ENCODE measurements around the gene RER1. TPM values are rescaled to one million over a fixed set of nuclear protein-coding genes. Genes with fewer than 3 reads are reported as not detected.

The RER1 gene
- total RNA-seq, 1 donor from 2014 or later, result 163 TPM

GRCh38 chr1:2353551-2354438, 37.8 kb upstream of the RER1 start:
- no peak for ATAC-seq
- DNase-seq (ENCODE audit: low spot score), result no peak

- ATAC-seq (no peak), DNase-seq (ENCODE audit: low spot score) (no peak)
Observed at GRCh38 chr1:2354511-2355372, 36.9 kb upstream of the RER1 start.

- no peak for DNase-seq (ENCODE audit: low spot score)
- ATAC-seq, result no peak
Observed at GRCh38 chr1:2355373-2356261, 36.0 kb upstream of the RER1 start.

DNA sequence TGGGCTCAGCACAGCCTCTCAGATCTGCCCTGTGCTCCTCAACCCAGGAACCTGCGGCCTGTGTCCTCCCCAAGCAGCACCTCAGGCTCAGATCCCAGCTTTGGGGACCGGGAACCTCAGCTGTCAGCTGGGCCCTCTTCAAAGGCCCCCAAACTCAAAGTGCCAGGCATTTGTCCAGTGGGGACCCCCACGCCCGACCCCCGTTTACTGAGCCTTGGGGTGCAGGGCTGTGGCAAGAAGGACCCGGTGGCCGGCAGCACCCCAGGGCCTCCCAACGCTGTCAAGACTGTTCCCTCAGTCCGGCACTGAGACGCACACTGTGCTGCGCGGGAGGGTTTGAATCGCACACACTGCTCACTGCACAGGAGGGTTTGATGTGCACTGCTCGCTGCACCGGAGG, 35.2 kb upstream of the RER1 start:
- no peak for ATAC-seq
- DNase-seq (ENCODE audit: low spot score), result no peak

- DNase-seq (ENCODE audit: low spot score) (no peak), ATAC-seq (no peak)
Observed at GRCh38 chr1:2356911-2357845, 34.5 kb upstream of the RER1 start.

DNA sequence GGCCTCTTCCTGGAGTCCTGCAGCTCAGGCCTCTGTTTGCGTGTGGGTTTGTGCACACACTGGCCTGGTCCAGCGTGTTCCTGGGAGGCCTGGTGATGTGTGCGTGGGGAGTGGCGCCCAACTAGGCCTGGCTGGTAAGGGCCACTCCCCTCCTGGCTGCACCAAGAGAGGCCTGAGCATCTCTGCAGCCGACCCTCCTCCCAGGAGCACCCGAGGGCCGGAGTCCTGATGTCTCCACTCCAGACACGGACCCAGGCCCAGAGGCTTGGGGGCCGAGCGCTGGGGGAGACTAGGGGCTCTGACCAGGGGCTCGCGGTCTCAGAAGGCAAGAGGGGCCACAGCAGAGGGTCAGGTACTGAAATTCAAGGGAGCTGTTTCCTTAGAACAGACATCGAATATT, 33.6 kb upstream of the RER1 start:
- no peak for DNase-seq (ENCODE audit: low spot score)
- no peak for ATAC-seq

GRCh38 chr1:2358651-2359640, 32.7 kb upstream of the RER1 start:
- ATAC-seq, result no peak
- DNase-seq (ENCODE audit: low spot score), result no peak

- no peak for ATAC-seq
- DNase-seq (ENCODE audit: low spot score), result no peak
Observed at GRCh38 chr1:2360588-2361364, 30.9 kb upstream of the RER1 start.

DNA sequence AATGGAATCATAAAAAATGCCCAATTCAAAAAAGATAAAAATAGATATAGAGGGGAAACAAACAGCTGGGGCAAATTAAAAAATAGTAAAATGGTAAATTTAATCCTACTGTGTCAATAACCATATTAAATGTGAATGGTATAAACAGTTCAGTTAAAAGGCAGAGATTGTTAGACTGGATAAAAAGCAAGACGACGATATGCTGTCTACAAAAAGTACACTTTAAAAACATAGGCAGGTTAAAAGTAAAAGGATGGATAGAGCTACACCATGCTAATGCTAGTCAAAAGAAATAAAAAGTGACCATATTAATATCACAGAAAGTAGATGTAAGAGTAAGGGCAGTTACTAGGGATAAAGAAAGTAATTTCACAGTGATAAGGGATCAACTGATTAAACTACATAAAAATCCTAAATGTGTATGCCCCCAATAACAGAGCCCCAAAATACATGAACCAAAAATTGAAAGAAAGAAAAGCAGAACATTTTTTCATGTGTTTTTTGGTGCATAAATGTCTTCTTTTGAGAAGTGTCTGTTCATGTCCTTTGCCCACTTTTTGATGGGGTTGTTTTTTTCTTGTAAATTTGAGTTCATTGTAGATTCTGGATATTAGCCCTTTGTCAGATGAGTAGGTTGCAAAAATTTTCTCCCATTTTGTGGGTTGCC, 27.7 kb upstream of the RER1 start:
- DNase-seq (ENCODE audit: low spot score) (no peak), ATAC-seq (no peak)

DNA sequence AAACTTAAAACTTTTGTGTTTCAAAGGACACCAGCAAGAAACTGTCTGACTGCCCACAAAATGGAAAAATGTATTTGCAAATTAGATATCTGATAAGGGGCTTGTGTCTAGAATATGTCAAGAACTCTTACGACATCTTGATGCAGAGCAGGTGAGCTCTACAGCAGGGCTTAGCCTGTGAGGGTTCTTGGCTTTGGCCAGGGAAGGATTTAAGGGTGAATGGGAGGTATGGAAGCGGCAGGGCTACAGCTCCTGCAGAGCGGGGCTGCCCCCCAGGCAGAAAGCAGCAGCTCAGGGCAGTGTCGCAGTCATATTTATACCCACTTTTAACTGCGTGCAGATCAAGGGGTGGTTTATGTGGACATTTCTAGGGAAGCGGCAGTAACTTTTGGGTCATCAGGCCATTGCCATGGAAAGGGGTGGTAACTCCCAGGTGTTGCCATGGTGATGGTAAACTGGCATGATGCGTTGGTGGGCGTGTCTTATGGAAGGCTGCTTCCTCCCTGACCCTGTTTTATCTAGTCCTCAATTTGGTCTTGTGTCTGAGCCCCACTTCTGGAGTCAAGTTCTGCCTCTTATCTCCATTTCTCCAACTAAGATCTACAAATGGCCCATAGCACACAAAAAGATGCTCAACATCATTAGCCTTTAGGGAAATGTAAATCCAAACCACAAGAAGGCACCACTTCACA, 23.4 kb upstream of the RER1 start:
- no peak for DNase-seq (ENCODE audit: low spot score)
- ATAC-seq, result no peak

DNA sequence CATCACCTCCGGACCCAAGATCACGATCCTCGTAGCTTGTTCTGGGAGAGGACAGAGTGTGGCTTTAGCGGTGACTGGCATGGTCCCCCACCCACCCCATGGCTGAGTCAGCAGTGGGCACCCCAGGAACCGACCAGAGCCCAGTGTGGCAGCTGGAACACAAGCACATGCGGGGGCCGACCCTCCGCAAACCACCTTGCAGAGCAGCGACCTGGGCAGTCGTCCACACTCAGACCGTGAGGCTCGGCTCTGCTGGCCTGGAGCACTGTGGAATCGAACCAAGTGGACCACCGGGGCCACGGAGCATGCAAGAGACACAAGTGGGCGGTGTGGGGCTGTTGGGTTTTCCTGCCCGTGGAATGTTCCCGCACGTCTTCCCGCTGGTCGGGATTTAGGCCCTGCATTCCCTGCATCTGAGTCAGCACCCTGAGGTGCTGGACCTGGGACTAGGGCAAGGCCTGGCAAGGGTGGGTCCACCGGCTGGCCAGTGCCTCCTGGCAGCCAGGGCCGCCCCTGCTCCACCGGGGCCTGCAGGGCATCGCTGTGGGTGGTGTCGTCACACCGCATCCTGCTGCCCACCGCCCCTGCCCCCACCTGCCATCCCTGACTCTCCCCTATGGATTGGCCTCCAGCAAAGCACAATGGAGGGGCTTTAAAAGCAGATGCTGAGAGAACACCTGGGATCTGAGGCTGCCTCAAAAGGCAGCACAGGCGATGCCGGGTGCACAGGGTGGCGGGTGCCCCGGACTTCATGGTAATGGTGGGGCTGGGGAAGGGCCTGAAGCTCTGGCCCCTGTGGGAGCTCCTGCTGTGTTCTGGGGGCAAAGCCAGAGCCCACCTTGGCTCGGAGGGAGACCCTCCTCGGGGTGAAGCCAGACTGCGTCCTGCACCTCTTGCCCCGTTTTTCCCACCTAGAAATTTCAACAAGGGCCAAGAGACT, 18.8 kb upstream of the RER1 start:
- DNase-seq (ENCODE audit: low spot score), result no peak

GRCh38 chr1:2373551-2374251, 17.9 kb upstream of the RER1 start:
- DNase-seq (ENCODE audit: low spot score) (no peak), ATAC-seq (no peak)

More for the DNA sequence above, 18.8 kb upstream of the RER1 start:
- ATAC-seq, result no peak

DNA sequence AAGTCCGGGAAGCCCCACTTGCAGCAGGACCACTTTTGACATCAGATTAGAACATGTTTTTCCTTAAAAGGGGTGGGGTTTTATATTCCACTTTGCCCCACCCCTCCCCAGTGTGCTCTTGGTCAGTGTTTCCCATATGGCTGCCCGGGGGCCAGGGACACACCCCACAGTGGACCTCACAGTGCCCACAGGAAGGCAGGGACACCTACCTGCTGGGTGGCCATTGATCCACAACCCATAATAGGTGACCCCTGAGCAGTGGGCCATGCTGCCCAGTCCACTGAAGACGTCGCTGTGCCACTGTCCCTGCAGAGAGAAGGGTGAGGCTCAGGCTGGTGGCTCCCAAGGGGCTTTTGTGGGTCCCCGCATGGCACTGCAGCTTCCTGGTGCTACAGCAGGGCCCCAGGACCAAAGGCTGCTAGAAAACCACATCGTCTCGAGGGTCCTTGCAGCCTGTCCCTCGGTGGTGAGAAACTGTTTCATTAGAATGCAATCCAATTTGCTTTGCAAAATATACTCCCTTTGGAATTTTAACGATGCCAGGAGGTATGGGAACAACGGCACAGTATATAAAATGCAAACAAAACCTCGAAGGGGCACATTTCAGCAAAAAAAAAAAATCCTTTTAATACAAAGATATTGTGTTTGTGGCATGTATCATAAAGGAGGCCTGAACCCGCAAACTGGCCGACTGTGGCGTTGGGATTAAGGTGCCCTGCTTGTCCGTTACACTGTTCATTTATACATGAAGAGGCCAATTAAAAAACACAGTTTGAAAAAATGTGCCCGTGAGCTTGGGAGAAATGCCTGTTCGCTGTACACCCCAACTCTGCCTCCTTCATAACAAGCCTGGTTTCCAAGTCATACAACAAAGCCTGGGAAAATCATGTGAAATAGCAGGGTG, 17.1 kb upstream of the RER1 start:
- ATAC-seq (no peak), DNase-seq (ENCODE audit: low spot score) (no peak)

All from left lobe of liver (tissue), 2 donors.